K562 (cell line): Measurements from ENCODE around the gene RNF40. TPM values are rescaled to one million over a fixed set of nuclear protein-coding genes. Genes with fewer than 3 reads are reported as not detected.
A peak's percentile ranks its signal among the peaks of the same experiment; 100 is the strongest.

Experiments used
- ATAC-seq: fragments of 200-7000 bp; cut with Tn5 transposase; 3 replicates; pipeline ENCODE4 v1.9.1; 2020; ENCODE audit warnings: moderate library complexity
- BruUV-seq: library from RNA; stranded (reverse); fragments of 400-500 nt; replicated peaks from 2 replicates; lab custom pipeline; 2021; lab: Mats Ljungman, UMichigan
- CTCF ChIA-PET: fragments of 300-600 bp; formaldehyde crosslinking; extraction: SDS; loops from one replicate; lab custom pipeline; 2021; ENCODE audit warnings: low intra/inter-chr PET ratio; lab: Yijun Ruan, JAX
- POLR2A ChIA-PET: fragments of 300-600, 350-650 bp; sonication (Branson Sonifier 250); formaldehyde crosslinking; extraction: SDS; loops from one replicate; lab custom pipeline; 2021; ENCODE audit warnings: antibody characterized with exemption, inconsistent platforms; lab: Yijun Ruan, JAX
- DNase-seq, 4 experiments: peaks; one replicate each; pipeline versions ENCODE4 v3.0.0 to v3.0.0-alpha.2; 2011 to 2018; ENCODE audit warnings: low spot score in 3 of 4, mixed read lengths in 3 of 4; ENCODE audit errors: extremely low read depth in 1 of 4
- FAIRE-seq: peaks from 2 replicates; lab custom pipeline; 2011; peaks lifted over from hg19 to GRCh38; lab: Jason Lieb, UNC
- H2AFZ ChIP-seq: 2 replicates; pipeline ENCODE4 v1.6.0; 2011; ENCODE audit warnings: low read depth, low read length, control low read depth, inconsistent platforms
- H3K27ac ChIP-seq: fragments of 200-600 bp; 3 replicates; pipeline ENCODE4 v1.8.0; 2011; ENCODE audit warnings: low read depth, mild to moderate bottlenecking, control low read depth, inconsistent platforms, low read length, moderate library complexity, mixed read lengths; ENCODE audit errors: extremely low read depth
- H3K27me3 ChIP-seq, 2 experiments: fragments of 300-600 bp in 1 of 2; 2 replicates in 1 of 2; 3 replicates in 1 of 2; pipeline versions ENCODE4 v1.6.0 to v1.8.0; 2011; ENCODE audit warnings: inconsistent platforms in 2 of 2, low read length in 2 of 2, mild to moderate bottlenecking in 1 of 2, mixed read lengths in 1 of 2, moderate library complexity in 1 of 2; ENCODE audit not compliant: control insufficient read depth in 2 of 2, insufficient read depth in 2 of 2
- H3K36me3 ChIP-seq: fragments of 300-600 bp; 3 replicates; pipeline ENCODE4 v1.8.0; 2011; ENCODE audit warnings: mild to moderate bottlenecking, low read length, inconsistent platforms; ENCODE audit not compliant: control insufficient read depth, insufficient read depth
- H3K4me1 ChIP-seq, 2 experiments: fragments of 200-600 bp in 1 of 2; replicated peaks in 1 of 2; 2 replicates in 1 of 2; 3 replicates in 1 of 2; pipeline versions ENCODE4 v1.5.1 to v1.8.0; 2011; ENCODE audit warnings: inconsistent platforms in 2 of 2, low read length in 2 of 2, mild to moderate bottlenecking in 1 of 2, mixed read lengths in 1 of 2, moderate library complexity in 1 of 2; ENCODE audit not compliant: control insufficient read depth in 2 of 2, insufficient read depth in 2 of 2
- H3K4me2 ChIP-seq: 2 replicates; pipeline ENCODE4 v1.6.1; 2011; ENCODE audit warnings: low read length, control low read depth, inconsistent platforms, mixed read lengths; ENCODE audit not compliant: insufficient read depth
- H3K4me3 ChIP-seq: fragments of 200-600 bp; sonication (generic), shearing (Covaris generic); 2 replicates; pipeline ENCODE4 v1.5.1; 2016; ENCODE audit warnings: control low read depth, inconsistent platforms
- H3K79me2 ChIP-seq: fragments of 200-600 bp; 3 replicates; pipeline ENCODE4 v1.8.0; 2011; ENCODE audit warnings: low read length, inconsistent platforms; ENCODE audit not compliant: control insufficient read depth, insufficient read depth
- H3K9ac ChIP-seq, 2 experiments: 2 replicates each; pipeline versions ENCODE4 v1.6.0 to v1.6.1; 2011; ENCODE audit warnings: low read depth in 2 of 2, low read length in 2 of 2, control low read depth in 1 of 2, inconsistent platforms in 1 of 2, mild to moderate bottlenecking in 1 of 2, mixed read lengths in 1 of 2; ENCODE audit not compliant: insufficient read depth in 1 of 2
- H3K9me1 ChIP-seq: one replicate; pipeline ENCODE4 v1.6.0; 2011; ENCODE audit warnings: inconsistent platforms, mild to moderate bottlenecking, low read length, moderate library complexity; ENCODE audit not compliant: control insufficient read depth, insufficient read depth
- H3K9me3 ChIP-seq: replicated peaks from 2 replicates; pipeline ENCODE4 v1.5.1; 2011; ENCODE audit warnings: low read depth, low read length, inconsistent platforms; ENCODE audit not compliant: control insufficient read depth, insufficient read depth
- H4K20me1 ChIP-seq: replicated peaks from 2 replicates; pipeline ENCODE4 v1.6.1; 2011; ENCODE audit warnings: low read length, inconsistent platforms, mixed read lengths; ENCODE audit not compliant: control insufficient read depth, insufficient read depth
- CBX2 ChIP-seq: fragments of 200-600 bp; sonication (generic); IDR thresholded peaks from one replicate; pipeline ENCODE4 v1.6.1; 2012; ENCODE audit warnings: mild to moderate bottlenecking, low read length, inconsistent platforms; ENCODE audit not compliant: insufficient read depth, poor library complexity, severe bottlenecking
- CBX5 ChIP-seq: IDR thresholded peaks from 2 replicates; pipeline ENCODE4 v1.6.1; 2014; ENCODE audit warnings: low read depth, borderline replicate concordance
- FOXK2 ChIP-seq, 2 experiments: fragments of 450-650 bp; IDR thresholded peaks in 1 of 2; conservative IDR thresholded peaks in 1 of 2; 2 replicates each; pipeline ENCODE4 v1.6.1; 2016; ENCODE audit warnings: low read depth in 2 of 2, mild to moderate bottlenecking in 1 of 2
- HLTF ChIP-seq: fragments of 450-650 bp; IDR thresholded peaks from 2 replicates; pipeline ENCODE4 v1.6.1; 2016
- HNRNPH1 ChIP-seq: fragments of 200-400 bp; formaldehyde crosslinking; optimal IDR thresholded peaks from 2 replicates; pipeline ENCODE3; 2017; ENCODE audit warnings: low read depth, mild to moderate bottlenecking, low read length, moderate library complexity
- JUN ChIP-seq, 2 experiments: sonication (generic) in 1 of 2; formaldehyde crosslinking in 1 of 2; IDR thresholded peaks; 2 replicates each; pipeline versions ENCODE4 v1.6.1 to v1.8.0; 2012 to 2022; ENCODE audit warnings: borderline replicate concordance in 2 of 2, mild to moderate bottlenecking in 2 of 2, improper control_type of control experiment in 1 of 2, low read depth in 1 of 2, low read length in 1 of 2, missing genetic modification reagents in 1 of 2
- KHSRP ChIP-seq: fragments of 450-650 bp; IDR thresholded peaks from 2 replicates; pipeline ENCODE4 v1.6.1; 2017
- MTA2 ChIP-seq: fragments of 450-650 bp; IDR thresholded peaks from 2 replicates; pipeline ENCODE4 v1.6.1; 2016; ENCODE audit warnings: low read depth
- NFXL1 ChIP-seq: fragments of 450-650 bp; formaldehyde crosslinking; IDR thresholded peaks from 2 replicates; pipeline ENCODE4 v1.4.0; 2021; ENCODE audit warnings: mild to moderate bottlenecking
- RBFOX2 ChIP-seq: fragments of 200-400 bp; formaldehyde crosslinking; IDR thresholded peaks from 2 replicates; pipeline ENCODE4 v1.6.1; 2017; ENCODE audit warnings: low read depth, mild to moderate bottlenecking, low read length, moderate library complexity
- TAF9B ChIP-seq: fragments of 450-650 bp; IDR thresholded peaks from 2 replicates; pipeline ENCODE4 v1.6.1; 2018; ENCODE audit warnings: mild to moderate bottlenecking; ENCODE audit not compliant: partially characterized antibody
- TCF7L2 ChIP-seq: fragments of 150-350 bp; IDR thresholded peaks from 2 replicates; pipeline ENCODE4 v1.6.1; 2016; ENCODE audit warnings: low read depth, mild to moderate bottlenecking, low read length, moderate library complexity
- WGBS: fragments of 100-300 bp; shearing (Covaris generic); methylation state at CpG from one replicate; pipeline ENCODE4 v1.1.6; 2016; ENCODE audit warnings: low coverage, mixed read lengths; ENCODE audit not compliant: insufficient coverage; ENCODE audit errors: missing lambda C conversion rate; 5-methylcytosine and 5-hydroxymethylcytosine counted together
- in situ Hi-C: fragments of 300-500 bp; cut with MboI; formaldehyde crosslinking; loops from 4 replicates; pipeline ENCODE4 v1.15.0; 2018; ENCODE audit warnings: inconsistent platforms, mixed read lengths
- intact Hi-C: fragments of 100-400 bp; cut with micrococcal nuclease; formaldehyde crosslinking; loops from 2 replicates; pipeline ENCODE4 v1.14.2; 2022
- polyA plus RNA-seq, 8 experiments: library from polyadenylated mRNA; depleted of rRNA in 4 of 8; stranded (reverse) in 5 of 8; unstranded in 3 of 8; fragments of >200 nt; fragmentation: Nextera tagmentation in 2 of 8; fragmentation: Illumina TruSeq in 1 of 8; extraction: Ambion mirVana in 2 of 8; extraction: Trizol in 1 of 8; gene quantifications; 2 replicates each; pipeline versions ENCODE4 v1.2.1 to v1.2.3, GENCODE V29; 2011 to 2014; ENCODE audit warnings: inconsistent platforms in 1 of 8, missing spikeins in 1 of 8
- total RNA-seq, 7 experiments: library from RNA; depleted of rRNA in 6 of 7; stranded (reverse); fragments of >200 nt in 6 of 7; fragmentation: Illumina TruSeq in 2 of 7; extraction: Trizol in 2 of 7; gene quantifications; 2 replicates each; pipeline versions ENCODE4 v1.2.1 to v1.2.3, GENCODE V29; 2011 to 2021; ENCODE audit warnings: low replicate concordance in 1 of 7
- TF ChIP-seq, protein P1 (sequence below): fragments of 250-450 bp; sonication (Bioruptor Pico); IDR thresholded peaks from 2 replicates; pipeline ENCODE4 v1.9.0; 2021; ENCODE audit warnings: mild to moderate bottlenecking
- TF ChIP-seq, protein P2 (sequence below): fragments of 450-650 bp; conservative IDR thresholded peaks from 2 replicates; pipeline ENCODE4 v1.6.1; 2016; ENCODE audit warnings: missing genetic modification characterization, low read depth, mild to moderate bottlenecking, missing compliant biosample characterization, moderate library complexity

The RNF40 gene
- total and polyA plus RNA-seq, 9 of the 15 experiments (the other 6 are each of a cell fraction or from before 2014, with no cell fraction given): 6.2 to 129 (median 81.5) TPM

GRCh38 chr16:30722916-30723315 lies 39.2 kb upstream of the RNF40 start:
- Histone ChIP-seq H3K27ac (no peak overlapping the region), H2AFZ (no peak overlapping the region), H3K36me3 (peaks cover 91% of the 10 kb centered on the region)
- CTCF ChIA-PET: interaction anchor here (0.6 to 1.0 kb wide), 2 partner anchors 121 to 199 kb away, joined by 3 to 4 read pairs; no protein-coding TSS in a partner anchor
- TF ChIP-seq RBFOX2 (peak; percentile 20; the same call in 1 of the 2 replicates), KHSRP (no peak)
- TF ChIP-seq, all 486 proteins: peak for 1
- H3K9me1 ChIP-seq: no peaks in the 10 kb centered on the region
- in situ Hi-C loops (no loop called here), intact Hi-C loops (no loop called here)
- 88% methylated on average over 9 of the region's 10 CpGs for WGBS
- DNase-seq (no peak), FAIRE-seq (no peak), ATAC-seq (no peak)
- H4K20me1 ChIP-seq: 0 out of 2 replicates have a peak, but pooled peaks cover 6% of the 10 kb centered on the region
- H3K79me2 ChIP-seq: peaks cover 12% of the 10 kb centered on the region; the same call in 2 of the 3 replicates
- POLR2A ChIA-PET: interaction anchor here (0.7 to 3.0 kb wide), 5 partner anchors 12 to 215 kb away, joined by 3 to 19 read pairs (median 3); partner anchors contain the start of gene PHKG2
- no peak overlapping the region for H3K4me3 ChIP-seq
- H3K27me3 ChIP-seq: no peaks in the 10 kb centered on the region
- H3K4me2 ChIP-seq: no peak overlapping the region
- H3K9me3 ChIP-seq: no peaks in the 10 kb centered on the region
- BruUV-seq: no TSS peak
- peaks cover 0 to 8% of the 10 kb centered on the region in 2 experiments; a peak in 1 of 5 replicates for H3K4me1 ChIP-seq
- no peak overlapping the region for H3K9ac ChIP-seq

DNA sequence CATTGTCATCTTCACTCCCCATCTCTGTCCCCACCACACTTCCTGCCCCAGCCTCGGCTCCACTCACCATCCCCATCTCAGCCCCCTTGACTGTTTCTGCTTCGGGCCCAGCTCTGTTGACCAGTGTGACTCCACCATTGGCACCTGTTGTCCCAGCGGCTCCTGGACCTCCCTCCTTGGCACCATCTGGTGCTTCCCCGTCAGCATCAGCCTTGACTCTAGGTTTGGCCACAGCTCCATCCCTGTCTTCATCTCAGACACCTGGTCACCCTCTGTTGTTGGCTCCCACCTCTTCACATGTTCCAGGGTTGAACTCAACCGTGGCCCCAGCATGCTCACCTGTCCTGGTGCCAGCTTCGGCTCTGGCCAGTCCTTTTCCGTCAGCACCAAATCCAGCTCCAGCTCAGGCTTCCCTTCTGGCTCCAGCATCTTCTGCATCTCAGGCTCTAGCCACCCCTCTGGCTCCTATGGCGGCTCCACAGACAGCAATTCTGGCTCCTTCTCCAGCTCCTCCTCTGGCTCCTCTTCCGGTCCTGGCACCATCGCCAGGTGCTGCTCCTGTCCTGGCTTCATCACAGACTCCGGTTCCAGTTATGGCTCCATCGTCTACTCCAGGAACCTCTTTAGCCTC lies 38.3 kb upstream of the RNF40 start:
- POLR2A ChIA-PET: interaction anchor here (0.5 to 3.0 kb wide), 7 partner anchors 9 to 280 kb away, joined by 3 to 19 read pairs (median 5); partner anchors contain the start of gene PHKG2
- Histone ChIP-seq H3K4me2 (no peak overlapping the region), H3K79me2 (peaks cover 12% of the 10 kb centered on the region; the same call in 2 of the 3 replicates), H3K9ac (no peak overlapping the region), H4K20me1 (0 out of 2 replicates have a peak, but pooled peaks cover 6% of the 10 kb centered on the region), H3K36me3 (peaks cover 93% of the 10 kb centered on the region), H3K9me1 (no peaks in the 10 kb centered on the region), H3K4me3 (no peak overlapping the region), H3K27ac (no peak overlapping the region), H2AFZ (no peak overlapping the region), H3K27me3 (no peaks in the 10 kb centered on the region), H3K4me1 (peaks cover 0 to 8% of the 10 kb centered on the region in 2 experiments; a peak in 1 of 5 replicates), H3K9me3 (no peaks in the 10 kb centered on the region)
- WGBS: 97% methylated on average over 11 of the region's 12 CpGs
- intact Hi-C loops: no loop called here
- ATAC-seq (no peak), DNase-seq (no peak), FAIRE-seq (no peak)
- BruUV-seq: TSS peak; percentile 12
- in situ Hi-C loops: no loop called here
- CTCF ChIA-PET: no interaction called here
- TF ChIP-seq, protein P1, sequence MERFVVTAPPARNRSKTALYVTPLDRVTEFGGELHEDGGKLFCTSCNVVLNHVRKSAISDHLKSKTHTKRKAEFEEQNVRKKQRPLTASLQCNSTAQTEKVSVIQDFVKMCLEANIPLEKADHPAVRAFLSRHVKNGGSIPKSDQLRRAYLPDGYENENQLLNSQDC (CRISPR knock-in tag): no peak
- TF ChIP-seq TAF9B: no peak
- TF ChIP-seq FOXK2 (conservative IDR thresholded peaks at IDR 0.05 in 1 of 2, IDR thresholded peaks at IDR 0.05 in 1 of 2; ENCODE audit: low read depth in 2 of 2): no peak
- TF ChIP-seq TCF7L2: no peak
- TF ChIP-seq, protein P2, sequence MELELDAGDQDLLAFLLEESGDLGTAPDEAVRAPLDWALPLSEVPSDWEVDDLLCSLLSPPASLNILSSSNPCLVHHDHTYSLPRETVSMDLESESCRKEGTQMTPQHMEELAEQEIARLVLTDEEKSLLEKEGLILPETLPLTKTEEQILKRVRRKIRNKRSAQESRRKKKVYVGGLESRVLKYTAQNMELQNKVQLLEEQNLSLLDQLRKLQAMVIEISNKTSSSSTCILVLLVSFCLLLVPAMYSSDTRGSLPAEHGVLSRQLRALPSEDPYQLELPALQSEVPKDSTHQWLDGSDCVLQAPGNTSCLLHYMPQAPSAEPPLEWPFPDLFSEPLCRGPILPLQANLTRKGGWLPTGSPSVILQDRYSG: no peak
- TF ChIP-seq CBX5: no peak
- no peak for TF ChIP-seq CBX2
- no peak for TF ChIP-seq NFXL1 (CRISPR knock-in tag)
- TF ChIP-seq HLTF: no peak
- no peak for TF ChIP-seq MTA2
- no peak for TF ChIP-seq HNRNPH1
- no peak for TF ChIP-seq JUN (IDR thresholded peaks at IDR 0.05; ENCODE audit: borderline replicate concordance, low read depth, low read length)
- TF ChIP-seq JUN (CRISPR knock-in tag; IDR thresholded peaks at IDR 0.05; ENCODE audit: borderline replicate concordance): no peak
